Measurements from ENCODE around the gene DGUOK.

DNA sequence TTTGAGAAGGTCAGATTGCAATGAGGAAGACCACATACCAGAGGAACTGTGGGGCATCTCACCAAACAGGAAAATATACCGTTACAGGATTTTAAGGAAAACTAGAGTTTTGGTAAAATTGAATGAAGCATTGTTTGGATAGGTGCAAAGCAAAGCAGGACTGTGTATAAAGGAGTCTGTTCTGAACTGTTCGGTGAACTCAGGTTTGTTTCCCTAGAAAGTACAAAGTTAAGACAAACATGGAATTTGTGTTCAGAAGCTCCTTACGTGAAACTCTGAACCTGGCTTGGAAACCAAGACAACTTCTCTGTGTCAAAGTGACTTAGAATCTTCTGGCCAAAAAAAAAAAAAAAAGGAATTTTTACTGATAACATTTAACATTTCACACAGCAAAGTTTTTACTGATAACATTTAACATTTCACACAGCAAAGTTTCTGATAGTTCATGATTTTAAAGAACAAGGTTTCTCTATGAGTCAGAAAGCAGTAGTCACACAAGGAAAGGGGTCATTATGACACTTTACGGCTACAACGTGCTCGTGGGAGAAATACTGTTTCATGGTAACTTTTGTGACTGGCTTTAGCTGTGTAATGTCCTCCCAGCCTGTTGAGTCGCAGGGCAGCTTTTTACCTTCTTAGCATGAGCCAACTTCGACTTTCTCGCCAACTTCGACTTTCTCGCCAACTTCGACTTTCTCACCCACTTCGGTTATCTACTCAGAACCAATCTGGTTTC is 36.9 kb downstream of the DGUOK start:
- TF ChIP-seq, protein P1, sequence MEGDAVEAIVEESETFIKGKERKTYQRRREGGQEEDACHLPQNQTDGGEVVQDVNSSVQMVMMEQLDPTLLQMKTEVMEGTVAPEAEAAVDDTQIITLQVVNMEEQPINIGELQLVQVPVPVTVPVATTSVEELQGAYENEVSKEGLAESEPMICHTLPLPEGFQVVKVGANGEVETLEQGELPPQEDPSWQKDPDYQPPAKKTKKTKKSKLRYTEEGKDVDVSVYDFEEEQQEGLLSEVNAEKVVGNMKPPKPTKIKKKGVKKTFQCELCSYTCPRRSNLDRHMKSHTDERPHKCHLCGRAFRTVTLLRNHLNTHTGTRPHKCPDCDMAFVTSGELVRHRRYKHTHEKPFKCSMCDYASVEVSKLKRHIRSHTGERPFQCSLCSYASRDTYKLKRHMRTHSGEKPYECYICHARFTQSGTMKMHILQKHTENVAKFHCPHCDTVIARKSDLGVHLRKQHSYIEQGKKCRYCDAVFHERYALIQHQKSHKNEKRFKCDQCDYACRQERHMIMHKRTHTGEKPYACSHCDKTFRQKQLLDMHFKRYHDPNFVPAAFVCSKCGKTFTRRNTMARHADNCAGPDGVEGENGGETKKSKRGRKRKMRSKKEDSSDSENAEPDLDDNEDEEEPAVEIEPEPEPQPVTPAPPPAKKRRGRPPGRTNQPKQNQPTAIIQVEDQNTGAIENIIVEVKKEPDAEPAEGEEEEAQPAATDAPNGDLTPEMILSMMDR (IDR thresholded peaks at IDR 0.05), result no peak
- TF ChIP-seq POLR2A (IDR thresholded peaks at IDR 0.05), result no peak
